K562 (cell line): Measurements from ENCODE around the gene MICAL2. TPM values are rescaled to one million over a fixed set of nuclear protein-coding genes. Genes with fewer than 3 reads are reported as not detected.

Experiments
- ATAC-seq: fragments of 200-7000 bp; cut with Tn5 transposase; 3 replicates; pipeline ENCODE4 v1.9.1; 2020; ENCODE audit warnings: moderate library complexity
- BruUV-seq: library from RNA; stranded (reverse); fragments of 400-500 nt; replicated peaks from 2 replicates; lab custom pipeline; 2021; lab: Mats Ljungman, UMichigan
- CTCF ChIA-PET: fragments of 300-600 bp; formaldehyde crosslinking; extraction: SDS; loops from one replicate; lab custom pipeline; 2021; ENCODE audit warnings: low intra/inter-chr PET ratio; lab: Yijun Ruan, JAX
- POLR2A ChIA-PET: fragments of 300-600, 350-650 bp; sonication (Branson Sonifier 250); formaldehyde crosslinking; extraction: SDS; loops from one replicate; lab custom pipeline; 2021; ENCODE audit warnings: antibody characterized with exemption, inconsistent platforms; lab: Yijun Ruan, JAX
- DNase-seq, 4 experiments: peaks; one replicate each; pipeline versions ENCODE4 v3.0.0 to v3.0.0-alpha.2; 2011 to 2018; ENCODE audit warnings: low spot score in 3 of 4, mixed read lengths in 3 of 4; ENCODE audit errors: extremely low read depth in 1 of 4
- FAIRE-seq: peaks from 2 replicates; lab custom pipeline; 2011; peaks lifted over from hg19 to GRCh38; lab: Jason Lieb, UNC
- H2AFZ ChIP-seq: 2 replicates; pipeline ENCODE4 v1.6.0; 2011; ENCODE audit warnings: low read depth, low read length, control low read depth, inconsistent platforms
- H3K27ac ChIP-seq: fragments of 200-600 bp; 3 replicates; pipeline ENCODE4 v1.8.0; 2011; ENCODE audit warnings: low read depth, mild to moderate bottlenecking, control low read depth, inconsistent platforms, low read length, moderate library complexity, mixed read lengths; ENCODE audit errors: extremely low read depth
- H3K27me3 ChIP-seq, 2 experiments: fragments of 300-600 bp in 1 of 2; 2 replicates in 1 of 2; 3 replicates in 1 of 2; pipeline versions ENCODE4 v1.6.0 to v1.8.0; 2011; ENCODE audit warnings: inconsistent platforms in 2 of 2, low read length in 2 of 2, mild to moderate bottlenecking in 1 of 2, mixed read lengths in 1 of 2, moderate library complexity in 1 of 2; ENCODE audit not compliant: control insufficient read depth in 2 of 2, insufficient read depth in 2 of 2
- H3K36me3 ChIP-seq: fragments of 300-600 bp; 3 replicates; pipeline ENCODE4 v1.8.0; 2011; ENCODE audit warnings: mild to moderate bottlenecking, low read length, inconsistent platforms; ENCODE audit not compliant: control insufficient read depth, insufficient read depth
- H3K4me1 ChIP-seq, 2 experiments: fragments of 200-600 bp in 1 of 2; replicated peaks in 1 of 2; 2 replicates in 1 of 2; 3 replicates in 1 of 2; pipeline versions ENCODE4 v1.5.1 to v1.8.0; 2011; ENCODE audit warnings: inconsistent platforms in 2 of 2, low read length in 2 of 2, mild to moderate bottlenecking in 1 of 2, mixed read lengths in 1 of 2, moderate library complexity in 1 of 2; ENCODE audit not compliant: control insufficient read depth in 2 of 2, insufficient read depth in 2 of 2
- H3K4me2 ChIP-seq: 2 replicates; pipeline ENCODE4 v1.6.1; 2011; ENCODE audit warnings: low read length, control low read depth, inconsistent platforms, mixed read lengths; ENCODE audit not compliant: insufficient read depth
- H3K4me3 ChIP-seq: fragments of 200-600 bp; sonication (generic), shearing (Covaris generic); 2 replicates; pipeline ENCODE4 v1.5.1; 2016; ENCODE audit warnings: control low read depth, inconsistent platforms
- H3K79me2 ChIP-seq: fragments of 200-600 bp; 3 replicates; pipeline ENCODE4 v1.8.0; 2011; ENCODE audit warnings: low read length, inconsistent platforms; ENCODE audit not compliant: control insufficient read depth, insufficient read depth
- H3K9ac ChIP-seq, 2 experiments: 2 replicates each; pipeline versions ENCODE4 v1.6.0 to v1.6.1; 2011; ENCODE audit warnings: low read depth in 2 of 2, low read length in 2 of 2, control low read depth in 1 of 2, inconsistent platforms in 1 of 2, mild to moderate bottlenecking in 1 of 2, mixed read lengths in 1 of 2; ENCODE audit not compliant: insufficient read depth in 1 of 2
- H3K9me1 ChIP-seq: one replicate; pipeline ENCODE4 v1.6.0; 2011; ENCODE audit warnings: inconsistent platforms, mild to moderate bottlenecking, low read length, moderate library complexity; ENCODE audit not compliant: control insufficient read depth, insufficient read depth
- H3K9me3 ChIP-seq: replicated peaks from 2 replicates; pipeline ENCODE4 v1.5.1; 2011; ENCODE audit warnings: low read depth, low read length, inconsistent platforms; ENCODE audit not compliant: control insufficient read depth, insufficient read depth
- H4K20me1 ChIP-seq: replicated peaks from 2 replicates; pipeline ENCODE4 v1.6.1; 2011; ENCODE audit warnings: low read length, inconsistent platforms, mixed read lengths; ENCODE audit not compliant: control insufficient read depth, insufficient read depth
- ATF3 ChIP-seq, 2 experiments: fragments of 450-650 bp in 1 of 2; sonication (generic) in 1 of 2; formaldehyde crosslinking in 1 of 2; IDR thresholded peaks in 1 of 2; conservative IDR thresholded peaks in 1 of 2; 2 replicates each; pipeline versions ENCODE4 v1.6.1 to v1.8.1; 2016 to 2023; ENCODE audit warnings: mild to moderate bottlenecking in 2 of 2, moderate library complexity in 2 of 2, inconsistent platforms in 1 of 2, missing genetic modification reagents in 1 of 2
- BDP1 ChIP-seq: IDR thresholded peaks from 3 replicates; pipeline ENCODE4 v1.6.1; 2011; ENCODE audit not compliant: insufficient read length, insufficient read depth
- E4F1 ChIP-seq: fragments of 250-450 bp; sonication (Bioruptor Pico); IDR thresholded peaks from 2 replicates; pipeline ENCODE4 v1.5.0; 2021; ENCODE audit warnings: mild to moderate bottlenecking, borderline replicate concordance
- GABPB1 ChIP-seq: sonication (generic); formaldehyde crosslinking; IDR thresholded peaks from 2 replicates; pipeline ENCODE4 v1.8.0; 2022; ENCODE audit warnings: mild to moderate bottlenecking, missing genetic modification reagents
- GMEB1 ChIP-seq: fragments of 250-450 bp; sonication (Bioruptor Pico); IDR thresholded peaks from 2 replicates; pipeline ENCODE4 v1.4.0; 2020; ENCODE audit warnings: mild to moderate bottlenecking
- GTF3C2 ChIP-seq: IDR thresholded peaks from 3 replicates; pipeline ENCODE4 v1.6.1; 2011; ENCODE audit warnings: borderline replicate concordance, mild to moderate bottlenecking, moderate library complexity; ENCODE audit not compliant: insufficient read length; ENCODE audit errors: extremely low read depth
- HNRNPK ChIP-seq: fragments of 200-400 bp; formaldehyde crosslinking; IDR thresholded peaks from one replicate; pipeline ENCODE4 v1.6.1; 2018; ENCODE audit warnings: mild to moderate bottlenecking, low read depth, low read length; ENCODE audit not compliant: poor library complexity, severe bottlenecking
- JUN ChIP-seq, 2 experiments: sonication (generic) in 1 of 2; formaldehyde crosslinking in 1 of 2; IDR thresholded peaks; 2 replicates each; pipeline versions ENCODE4 v1.6.1 to v1.8.0; 2012 to 2022; ENCODE audit warnings: borderline replicate concordance in 2 of 2, mild to moderate bottlenecking in 2 of 2, improper control_type of control experiment in 1 of 2, low read depth in 1 of 2, low read length in 1 of 2, missing genetic modification reagents in 1 of 2
- MTA3 ChIP-seq: fragments of 450-650 bp; formaldehyde crosslinking; IDR thresholded peaks from 2 replicates; pipeline ENCODE4 v1.6.1; 2017; ENCODE audit warnings: mild to moderate bottlenecking, borderline replicate concordance
- NR2C2 ChIP-seq, 2 experiments: fragments of 200-800 bp in 1 of 2; sonication (Bioruptor generic) in 1 of 2; sonication (generic) in 1 of 2; formaldehyde crosslinking in 1 of 2; IDR thresholded peaks; 2 replicates each; pipeline versions ENCODE4 v1.6.1 to v1.8.0; 2016 to 2022; ENCODE audit warnings: mild to moderate bottlenecking in 1 of 2, missing compliant biosample characterization in 1 of 2, missing genetic modification characterization in 1 of 2, missing genetic modification reagents in 1 of 2
- SMARCA4 ChIP-seq: fragments of 450-650 bp; IDR thresholded peaks from 2 replicates; pipeline ENCODE4 v1.6.1; 2016
- in situ Hi-C: fragments of 300-500 bp; cut with MboI; formaldehyde crosslinking; loops from 4 replicates; pipeline ENCODE4 v1.15.0; 2018; ENCODE audit warnings: inconsistent platforms, mixed read lengths
- intact Hi-C: fragments of 100-400 bp; cut with micrococcal nuclease; formaldehyde crosslinking; loops from 2 replicates; pipeline ENCODE4 v1.14.2; 2022
- polyA plus RNA-seq, 8 experiments: library from polyadenylated mRNA; depleted of rRNA in 4 of 8; stranded (reverse) in 5 of 8; unstranded in 3 of 8; fragments of >200 nt; fragmentation: Nextera tagmentation in 2 of 8; fragmentation: Illumina TruSeq in 1 of 8; extraction: Ambion mirVana in 2 of 8; extraction: Trizol in 1 of 8; gene quantifications; 2 replicates each; pipeline versions ENCODE4 v1.2.1 to v1.2.3, GENCODE V29; 2011 to 2014; ENCODE audit warnings: inconsistent platforms in 1 of 8, missing spikeins in 1 of 8
- total RNA-seq, 7 experiments: library from RNA; depleted of rRNA in 6 of 7; stranded (reverse); fragments of >200 nt in 6 of 7; fragmentation: Illumina TruSeq in 2 of 7; extraction: Trizol in 2 of 7; gene quantifications; 2 replicates each; pipeline versions ENCODE4 v1.2.1 to v1.2.3, GENCODE V29; 2011 to 2021; ENCODE audit warnings: low replicate concordance in 1 of 7

The MICAL2 gene
- total and polyA plus RNA-seq, 9 of the 15 experiments (the other 6 are each of a cell fraction or from before 2014, with no cell fraction given), result 4.7 to 64.2 (median 33.6) TPM

GRCh38 chr11:12213883-12214282 lies 103.5 kb downstream of the MICAL2 start (continued):
- TF ChIP-seq ATF3 (IDR thresholded peaks at IDR 0.05) (peak; percentile 89), ATF3 (CRISPR knock-in tag; conservative IDR thresholded peaks at IDR 0.05) (no peak), GMEB1 (CRISPR knock-in tag) (no peak), JUN (IDR thresholded peaks at IDR 0.05; ENCODE audit: borderline replicate concordance, low read depth, low read length) (peak; percentile 78), JUN (CRISPR knock-in tag; IDR thresholded peaks at IDR 0.05; ENCODE audit: borderline replicate concordance) (no peak), GABPB1 (CRISPR knock-in tag) (no peak), HNRNPK (no peak), SMARCA4 (peak; percentile 39; the same call in 1 of the 2 replicates), MTA3 (no peak)
- TF ChIP-seq, all 486 proteins: peak for 10

GRCh38 chr11:12214751-12215150 lies 104.4 kb downstream of the MICAL2 start:
- no peak overlapping the region for H3K27ac ChIP-seq
- CTCF ChIA-PET, result no interaction called here
- TF ChIP-seq NR2C2 (CRISPR knock-in tag; IDR thresholded peaks at IDR 0.05) (no peak), NR2C2 (tag; IDR thresholded peaks at IDR 0.05) (no peak), BDP1 (no peak), E4F1 (CRISPR knock-in tag) (no peak), GTF3C2 (no peak)

More at GRCh38 chr11:12214751-12215150, 104.4 kb downstream of the MICAL2 start:
- FAIRE-seq, result no peak
- Histone ChIP-seq H3K36me3 (peaks cover 44% of the 10 kb centered on the region; the same call in 2 of the 3 replicates), H3K27me3 (no peaks in the 10 kb centered on the region), H3K9me1 (no peaks in the 10 kb centered on the region), H3K4me1 (peaks cover 6 to 10% of the 10 kb centered on the region in 2 experiments; a peak in 4 of 5 replicates), H3K9me3 (no peaks in the 10 kb centered on the region), H3K9ac (no peak overlapping the region), H2AFZ (no peak overlapping the region), H3K79me2 (no peaks in the 10 kb centered on the region), H4K20me1 (no peaks in the 10 kb centered on the region), H3K4me3 (no peak overlapping the region), H3K4me2 (no peak overlapping the region)
- POLR2A ChIA-PET, result interaction anchor here (1.1 to 4.8 kb wide), 4 partner anchors 14 to 79 kb away, joined by 3 to 21 read pairs (median 6); no protein-coding TSS in a partner anchor
- in situ Hi-C loops (no loop called here), intact Hi-C loops (no loop called here)
- DNase-seq, result no peak
- no TSS peak for BruUV-seq
- ATAC-seq, result no peak
